Mesodermal cell (in vitro differentiated cells): ENCODE measurements around the gene EXOC3.
A peak's percentile ranks its signal among the peaks of the same experiment; 100 is the strongest.
"Not testable (repeated sequence)": the region's sequence is repeated elsewhere in the genome, so short reads cannot be mapped to it uniquely, and the experiment has no call there.

Experiments
- H3K27ac ChIP-seq: 2 replicates; pipeline ENCODE4 v1.7.0; 2013; ENCODE audit warnings: mild to moderate bottlenecking, low read depth, low read length, moderate library complexity; ENCODE audit not compliant: severe bottlenecking
- H3K36me3 ChIP-seq: 2 replicates; pipeline ENCODE4 v1.7.1; 2013; ENCODE audit warnings: mild to moderate bottlenecking, low read length, moderate library complexity; ENCODE audit not compliant: control insufficient read depth, insufficient read depth
- H3K4me1 ChIP-seq: one replicate; pipeline ENCODE4 v1.7.1; 2013; ENCODE audit warnings: mild to moderate bottlenecking, low read length; ENCODE audit not compliant: insufficient read depth, control insufficient read depth, poor library complexity, severe bottlenecking
- H3K4me3 ChIP-seq: 2 replicates; pipeline ENCODE4 v1.7.0; 2013; ENCODE audit warnings: low read length, control low read depth, mild to moderate bottlenecking; ENCODE audit not compliant: insufficient read depth, poor library complexity, severe bottlenecking; ENCODE audit errors: extremely low read depth
- H3K9me3 ChIP-seq: 2 replicates; pipeline ENCODE4 v1.7.1; 2013; ENCODE audit warnings: mild to moderate bottlenecking, low read length, moderate library complexity; ENCODE audit not compliant: control insufficient read depth
- WGBS, 2 experiments: methylation state at CpG; one replicate each; pipeline ENCODE4 v1.1.5; 2013; ENCODE audit warnings: missing lambda C conversion rate in 2 of 2; ENCODE audit not compliant: insufficient coverage in 2 of 2; 5-methylcytosine and 5-hydroxymethylcytosine counted together

EXOC3 gene

GRCh38 chr5:472076-472655 is 29.2 kb downstream of the EXOC3 start:
- Histone ChIP-seq H3K4me1 (peaks cover 13% of the 10 kb centered on the region), H3K27ac (peak overlapping the region; percentile 69), H3K9me3 (no peaks in the 10 kb centered on the region), H3K4me3 (peak overlapping the region; percentile 48), H3K36me3 (peaks cover 7% of the 10 kb centered on the region)
- 39 to 44% methylated on average over 22 to 26 of the region's 30 CpGs for WGBS, 2 experiments

- no peaks in the 10 kb centered on the region for H3K9me3 ChIP-seq
- peaks cover 7% of the 10 kb centered on the region for H3K36me3 ChIP-seq
- H3K4me1 ChIP-seq: peaks cover 13% of the 10 kb centered on the region
- H3K27ac ChIP-seq: peak overlapping the region; percentile 69
- WGBS, 2 experiments: 0% methylated on average over 101 to 102 of the region's 137 CpGs
- peak overlapping the region; percentile 75 for H3K4me3 ChIP-seq
These were observed 29.9 kb downstream of the EXOC3 start for GRCh38 chr5:472656-473550.

GRCh38 chr5:473551-474192 is 30.7 kb downstream of the EXOC3 start:
- no peaks in the 10 kb centered on the region for H3K9me3 ChIP-seq
- H3K4me1 ChIP-seq: peaks cover 13% of the 10 kb centered on the region
- H3K27ac ChIP-seq: no peak overlapping the region
- 1% methylated on average over 37 to 43 of the region's 44 CpGs for WGBS, 2 experiments
- H3K36me3 ChIP-seq: peaks cover 7% of the 10 kb centered on the region
- H3K4me3 ChIP-seq: peak overlapping the region; percentile 75

GRCh38 chr5:474232-474839 is 31.4 kb downstream of the EXOC3 start:
- peak overlapping the region; percentile 75 for H3K4me3 ChIP-seq
- H3K9me3 ChIP-seq, H3K36me3 ChIP-seq, H3K27ac ChIP-seq: not testable (repeated sequence)
- WGBS, 2 experiments: 5% methylated on average over 4 of the region's 50 CpGs; no CpG with 5 or more reads in 1 of the 2 experiments
- peaks cover 13% of the 10 kb centered on the region for H3K4me1 ChIP-seq

GRCh38 chr5:474840-475661 is 32.1 kb downstream of the EXOC3 start:
- H3K4me3 ChIP-seq: peak overlapping the region; percentile 8
- no peaks in the 10 kb centered on the region for H3K9me3 ChIP-seq
- WGBS, 2 experiments: 9 to 14% methylated on average over 36 to 40 of the region's 50 CpGs
- peaks cover 4% of the 10 kb centered on the region for H3K36me3 ChIP-seq
- H3K27ac ChIP-seq: no peak overlapping the region
- peaks cover 13% of the 10 kb centered on the region for H3K4me1 ChIP-seq

GRCh38 chr5:475704-476101 is 32.7 kb downstream of the EXOC3 start:
- peaks cover 4% of the 10 kb centered on the region for H3K36me3 ChIP-seq
- 72 to 79% methylated on average over 8 of the region's 8 CpGs for WGBS, 2 experiments
- no peak overlapping the region for H3K27ac ChIP-seq
- no peak overlapping the region for H3K4me3 ChIP-seq
- peaks cover 13% of the 10 kb centered on the region for H3K4me1 ChIP-seq
- no peaks in the 10 kb centered on the region for H3K9me3 ChIP-seq

- 84 to 88% methylated on average over 49 to 51 of the region's 51 CpGs for WGBS, 2 experiments
- Histone ChIP-seq H3K27ac (no peak overlapping the region), H3K9me3 (no peaks in the 10 kb centered on the region), H3K36me3 (no peaks in the 10 kb centered on the region), H3K4me1 (peaks cover 13% of the 10 kb centered on the region), H3K4me3 (no peak overlapping the region)
These were observed 33.3 kb downstream of the EXOC3 start for GRCh38 chr5:476102-476813.

- WGBS, 2 experiments: 83 to 85% methylated on average over 4 to 9 of the region's 9 CpGs
- Histone ChIP-seq H3K9me3 (no peaks in the 10 kb centered on the region), H3K4me1 (peaks cover 13% of the 10 kb centered on the region)
These were observed 33.8 kb downstream of the EXOC3 start for GRCh38 chr5:476814-477175.

GRCh38 chr5:477247-477646 is 34.3 kb downstream of the EXOC3 start:
- no peaks in the 10 kb centered on the region for H3K9me3 ChIP-seq
- H3K36me3 ChIP-seq: no peaks in the 10 kb centered on the region
- no peak overlapping the region for H3K4me3 ChIP-seq
- WGBS, 2 experiments: 93 to 94% methylated on average over 11 to 19 of the region's 19 CpGs
- no peak overlapping the region for H3K27ac ChIP-seq
- peaks cover 9% of the 10 kb centered on the region for H3K4me1 ChIP-seq

More at GRCh38 chr5:476814-477175, 33.8 kb downstream of the EXOC3 start:
- H3K4me3 ChIP-seq: no peak overlapping the region
- no peak overlapping the region for H3K27ac ChIP-seq
- H3K36me3 ChIP-seq: no peaks in the 10 kb centered on the region
